ENCODE results near the gene CYFIP1.

DNA sequence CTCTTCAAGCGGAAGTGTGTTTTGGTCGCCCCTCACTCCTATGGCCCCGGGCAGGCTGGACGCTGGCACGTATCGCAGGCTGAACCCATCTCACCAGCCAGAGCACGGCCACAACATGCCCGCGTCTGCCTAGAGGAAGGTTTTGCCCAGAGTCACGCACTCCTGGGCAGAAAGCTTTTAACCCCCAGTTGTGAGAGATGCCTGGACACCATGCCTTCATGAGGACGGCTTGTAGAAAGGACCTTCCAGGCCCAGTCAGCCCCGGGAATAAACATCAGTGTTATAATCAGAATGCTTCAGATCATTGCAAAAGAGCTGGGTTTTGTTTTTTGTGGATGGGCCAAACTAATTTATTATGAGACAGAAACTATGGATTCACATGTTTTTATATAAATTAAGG is 16.5 kb downstream of the CYFIP1 start:
- TF ChIP-seq EP300 (IDR thresholded peaks at IDR 0.05; ENCODE audit: borderline replicate concordance), result no peak
- TF ChIP-seq CEBPB (IDR thresholded peaks at IDR 0.05), result no peak
- no peak for TF ChIP-seq FOXM1 (IDR thresholded peaks at IDR 0.05; ENCODE audit: borderline replicate concordance, low read depth)
